WERI-Rb-1 (cell line): ENCODE measurements around the gene MICALL2.
A peak's percentile ranks its signal among the peaks of the same experiment; 100 is the strongest.

Experiments
- DNase-seq: peaks from one replicate; pipeline ENCODE4 v3.0.0-alpha.2; 2020
- H3K27ac ChIP-seq: fragments of 250-450 bp; sonication (Bioruptor Pico); 2 replicates; pipeline ENCODE4 v1.5.1; 2020; ENCODE audit warnings: mild to moderate bottlenecking, moderate library complexity
- H3K27me3 ChIP-seq: fragments of 250-450 bp; sonication (Bioruptor Pico); 2 replicates; pipeline ENCODE4 v1.5.1; 2021; ENCODE audit warnings: mild to moderate bottlenecking, low read depth, moderate library complexity; ENCODE audit not compliant: insufficient read depth, severe bottlenecking
- H3K36me3 ChIP-seq: fragments of 250-450 bp; sonication (Bioruptor Pico); 2 replicates; pipeline ENCODE4 v1.5.1; 2020; ENCODE audit warnings: mild to moderate bottlenecking, moderate library complexity
- H3K4me3 ChIP-seq: 2 replicates; pipeline ENCODE4 v1.5.1; 2011; ENCODE audit warnings: low read depth, mild to moderate bottlenecking, control low read depth, low read length
- H3K9me3 ChIP-seq: fragments of 250-450 bp; sonication (Bioruptor Pico); 2 replicates; pipeline ENCODE4 v1.5.1; 2021; ENCODE audit warnings: mild to moderate bottlenecking, moderate library complexity; ENCODE audit not compliant: severe bottlenecking
- CTCF ChIP-seq: IDR thresholded peaks from 2 replicates; pipeline ENCODE4 v1.5.1; 2011; ENCODE audit warnings: low read depth, mild to moderate bottlenecking, control low read depth, inconsistent platforms, low read length

Gene MICALL2

GRCh38 chr7:1439373-1440363, 19.6 kb downstream of the MICALL2 start:
- no peaks in the 10 kb centered on the region for H3K9me3 ChIP-seq
- H3K27me3 ChIP-seq = no peaks in the 10 kb centered on the region
- H3K36me3 ChIP-seq = no peaks in the 10 kb centered on the region
- no peak for DNase-seq
- no peak overlapping the region for H3K27ac ChIP-seq
- peak; percentile 41; the same call in 1 of the 2 replicates for TF ChIP-seq CTCF
- H3K4me3 ChIP-seq = no peak overlapping the region

DNA sequence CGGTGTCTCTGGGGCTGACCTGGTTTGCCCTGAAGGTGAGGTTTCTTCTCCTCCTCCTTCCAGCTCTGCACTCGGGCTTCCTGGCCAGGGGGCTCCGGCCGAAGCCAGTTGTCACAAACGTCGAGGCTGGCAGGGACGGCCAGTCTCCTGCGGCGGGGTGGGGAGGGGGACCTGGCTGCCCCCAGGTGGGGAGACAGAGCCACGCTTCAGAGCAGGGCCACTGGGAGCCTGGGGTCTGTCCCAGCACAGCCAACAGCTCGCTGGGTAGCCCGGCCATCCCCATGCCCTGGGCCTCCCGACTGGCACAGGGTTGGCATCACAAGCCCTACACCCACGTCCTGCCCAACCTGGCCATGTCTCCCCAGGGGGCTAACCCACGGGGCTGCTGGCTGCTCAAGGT, 20.4 kb downstream of the MICALL2 start:
- no peak overlapping the region for H3K27ac ChIP-seq
- no peak overlapping the region for H3K4me3 ChIP-seq
- no peaks in the 10 kb centered on the region for H3K36me3 ChIP-seq
- TF ChIP-seq CTCF = no peak
- H3K9me3 ChIP-seq = no peaks in the 10 kb centered on the region
- no peaks in the 10 kb centered on the region for H3K27me3 ChIP-seq
- no peak for DNase-seq

DNA sequence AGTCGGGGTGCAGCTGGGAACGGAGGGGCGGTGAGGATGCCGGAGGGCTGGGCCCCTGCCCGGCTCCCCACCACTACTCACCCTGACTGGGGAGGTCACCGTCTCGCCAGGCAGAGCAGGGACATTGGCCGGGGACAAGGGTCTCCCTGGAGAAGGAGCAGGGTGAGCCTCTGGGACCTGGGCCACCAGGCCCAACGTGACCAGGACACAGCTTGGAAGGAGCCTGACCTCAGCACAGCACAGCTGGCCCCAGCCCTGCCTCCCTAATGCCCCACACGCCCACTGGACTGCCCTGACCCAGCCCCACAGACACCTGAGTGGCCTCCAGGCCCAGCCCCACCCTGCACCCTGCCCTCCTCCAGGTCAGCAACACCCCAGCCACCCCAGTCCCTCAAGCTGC, 21.1 kb downstream of the MICALL2 start:
- DNase-seq = no peak
- H3K36me3 ChIP-seq = no peaks in the 10 kb centered on the region
- no peaks in the 10 kb centered on the region for H3K27me3 ChIP-seq
- no peaks in the 10 kb centered on the region for H3K9me3 ChIP-seq
- H3K27ac ChIP-seq = no peak overlapping the region
- no peak overlapping the region for H3K4me3 ChIP-seq
- no peak for TF ChIP-seq CTCF

GRCh38 chr7:1437155-1437880, 22.0 kb downstream of the MICALL2 start:
- Histone ChIP-seq H3K9me3 (no peaks in the 10 kb centered on the region), H3K27me3 (no peaks in the 10 kb centered on the region), H3K36me3 (no peaks in the 10 kb centered on the region), H3K27ac (no peak overlapping the region), H3K4me3 (no peak overlapping the region)
- TF ChIP-seq CTCF = no peak
- no peak for DNase-seq

- Histone ChIP-seq H3K27me3 (no peaks in the 10 kb centered on the region), H3K27ac (no peak overlapping the region), H3K9me3 (no peaks in the 10 kb centered on the region), H3K4me3 (no peak overlapping the region), H3K36me3 (no peaks in the 10 kb centered on the region)
- DNase-seq = no peak
- TF ChIP-seq CTCF = no peak
Observed at GRCh38 chr7:1436608-1437007, 22.7 kb downstream of the MICALL2 start.
